ENCODE measurements around the gene TNC. TPM values are rescaled to one million over a fixed set of nuclear protein-coding genes. Genes with fewer than 3 reads are reported as not detected.

TNC gene
- polyA plus RNA-seq, 2 donors = 5.3 to 16.3 TPM

- no peaks in the 10 kb centered on the region for H3K4me1 ChIP-seq (ENCODE audit: control insufficient read depth in 2 of 2, insufficient read depth in 2 of 2, low read length in 1 of 2)
- H3K4me3 ChIP-seq (ENCODE audit: low read depth in 1 of 2, low read length in 2 of 2) = no peak overlapping the region
- no peak overlapping the region for H3K27ac ChIP-seq (ENCODE audit: low read depth in 2 of 2, low read length in 1 of 2)
- WGBS, 2 donors = 76 to 81% methylated on average over 4 of the region's 4 CpGs
- no peaks in the 10 kb centered on the region for H3K27me3 ChIP-seq (ENCODE audit: control insufficient read depth in 1 of 2, insufficient read depth in 2 of 2, low read length in 2 of 2)
- H3K36me3 ChIP-seq (ENCODE audit: control insufficient read depth in 2 of 2, insufficient read depth in 2 of 2, low read length in 1 of 2) = peaks cover 0 to 4% of the 10 kb centered on the region in 2 donors
- no peaks in the 10 kb centered on the region for H3K9me3 ChIP-seq (ENCODE audit: control insufficient read depth in 2 of 2, insufficient read depth in 1 of 2, low read depth in 1 of 2, low read length in 1 of 2)
These were observed 46.8 kb downstream of the TNC start for GRCh38 chr9:115071176-115071575.

GRCh38 chr9:115069771-115070170, 48.2 kb downstream of the TNC start:
- Histone ChIP-seq H3K4me3 (ENCODE audit: low read depth in 1 of 2, low read length in 2 of 2) (no peak overlapping the region), H3K4me1 (ENCODE audit: control insufficient read depth in 2 of 2, insufficient read depth in 2 of 2, low read length in 1 of 2) (no peaks in the 10 kb centered on the region), H3K9me3 (ENCODE audit: control insufficient read depth in 2 of 2, insufficient read depth in 1 of 2, low read depth in 1 of 2, low read length in 1 of 2) (no peaks in the 10 kb centered on the region), H3K27me3 (ENCODE audit: control insufficient read depth in 1 of 2, insufficient read depth in 2 of 2, low read length in 2 of 2) (no peaks in the 10 kb centered on the region), H3K36me3 (ENCODE audit: control insufficient read depth in 2 of 2, insufficient read depth in 2 of 2, low read length in 1 of 2) (peaks cover 0 to 4% of the 10 kb centered on the region in 2 donors), H3K27ac (ENCODE audit: low read depth in 2 of 2, low read length in 1 of 2) (no peak overlapping the region)
- 91 to 100% methylated on average over 1 of the region's 1 CpG for WGBS, 2 donors

- H3K27me3 ChIP-seq (ENCODE audit: control insufficient read depth in 1 of 2, insufficient read depth in 2 of 2, low read length in 2 of 2) = no peaks in the 10 kb centered on the region
- H3K4me3 ChIP-seq (ENCODE audit: low read depth in 1 of 2, low read length in 2 of 2) = no peak overlapping the region
- H3K36me3 ChIP-seq (ENCODE audit: control insufficient read depth in 2 of 2, insufficient read depth in 2 of 2, low read length in 1 of 2) = peaks cover 0 to 4% of the 10 kb centered on the region in 2 donors
- peaks cover 0 to 3% of the 10 kb centered on the region in 2 donors for H3K4me1 ChIP-seq (ENCODE audit: control insufficient read depth in 2 of 2, insufficient read depth in 2 of 2, low read length in 1 of 2)
- no peak overlapping the region for H3K27ac ChIP-seq (ENCODE audit: low read depth in 2 of 2, low read length in 1 of 2)
- WGBS, 2 donors = 56 to 83% methylated on average over 2 of the region's 2 CpGs
- H3K9me3 ChIP-seq (ENCODE audit: control insufficient read depth in 2 of 2, insufficient read depth in 1 of 2, low read depth in 1 of 2, low read length in 1 of 2) = no peaks in the 10 kb centered on the region
These were observed 48.7 kb downstream of the TNC start for GRCh38 chr9:115069302-115069701.

GRCh38 chr9:115068031-115068430, 49.9 kb downstream of the TNC start:
- no peaks in the 10 kb centered on the region for H3K36me3 ChIP-seq (ENCODE audit: control insufficient read depth in 2 of 2, insufficient read depth in 2 of 2, low read length in 1 of 2)
- peaks cover 3% of the 10 kb centered on the region in 2 donors for H3K4me1 ChIP-seq (ENCODE audit: control insufficient read depth in 2 of 2, insufficient read depth in 2 of 2, low read length in 1 of 2)
- no peaks in the 10 kb centered on the region for H3K9me3 ChIP-seq (ENCODE audit: control insufficient read depth in 2 of 2, insufficient read depth in 1 of 2, low read depth in 1 of 2, low read length in 1 of 2)
- H3K4me3 ChIP-seq (ENCODE audit: low read depth in 1 of 2, low read length in 2 of 2) = no peak overlapping the region
- no peak overlapping the region for H3K27ac ChIP-seq (ENCODE audit: low read depth in 2 of 2, low read length in 1 of 2)
- H3K27me3 ChIP-seq (ENCODE audit: control insufficient read depth in 1 of 2, insufficient read depth in 2 of 2, low read length in 2 of 2) = no peaks in the 10 kb centered on the region

- 58 to 72% methylated on average over 5 of the region's 5 CpGs for WGBS, 2 donors
- H3K27ac ChIP-seq (ENCODE audit: low read depth in 2 of 2, low read length in 1 of 2) = peak overlapping the region; percentile 39 to 49
- no peaks in the 10 kb centered on the region for H3K9me3 ChIP-seq (ENCODE audit: control insufficient read depth in 2 of 2, insufficient read depth in 1 of 2, low read depth in 1 of 2, low read length in 1 of 2)
- peaks cover 3% of the 10 kb centered on the region in 2 donors for H3K4me1 ChIP-seq (ENCODE audit: control insufficient read depth in 2 of 2, insufficient read depth in 2 of 2, low read length in 1 of 2)
- H3K4me3 ChIP-seq (ENCODE audit: low read depth in 1 of 2, low read length in 2 of 2) = no peak overlapping the region
- H3K27me3 ChIP-seq (ENCODE audit: control insufficient read depth in 1 of 2, insufficient read depth in 2 of 2, low read length in 2 of 2) = no peaks in the 10 kb centered on the region
- H3K36me3 ChIP-seq (ENCODE audit: control insufficient read depth in 2 of 2, insufficient read depth in 2 of 2, low read length in 1 of 2) = no peaks in the 10 kb centered on the region
These were observed 54.7 kb downstream of the TNC start for GRCh38 chr9:115063058-115063845.

- H3K27ac ChIP-seq (ENCODE audit: low read depth in 2 of 2, low read length in 1 of 2) = no peak overlapping the region
- H3K9me3 ChIP-seq (ENCODE audit: control insufficient read depth in 2 of 2, insufficient read depth in 1 of 2, low read depth in 1 of 2, low read length in 1 of 2) = no peaks in the 10 kb centered on the region
- no peaks in the 10 kb centered on the region for H3K27me3 ChIP-seq (ENCODE audit: control insufficient read depth in 1 of 2, insufficient read depth in 2 of 2, low read length in 2 of 2)
- WGBS, 2 donors = 79 to 80% methylated on average over 6 of the region's 6 CpGs
- H3K36me3 ChIP-seq (ENCODE audit: control insufficient read depth in 2 of 2, insufficient read depth in 2 of 2, low read length in 1 of 2) = no peaks in the 10 kb centered on the region
- H3K4me3 ChIP-seq (ENCODE audit: low read depth in 1 of 2, low read length in 2 of 2) = no peak overlapping the region
- peaks cover 0 to 3% of the 10 kb centered on the region in 2 donors for H3K4me1 ChIP-seq (ENCODE audit: control insufficient read depth in 2 of 2, insufficient read depth in 2 of 2, low read length in 1 of 2)
These were observed 59.2 kb downstream of the TNC start for GRCh38 chr9:115058684-115059315.

GRCh38 chr9:115058175-115058574, 59.8 kb downstream of the TNC start:
- 88 to 90% methylated on average over 2 of the region's 2 CpGs for WGBS, 2 donors
- H3K27me3 ChIP-seq (ENCODE audit: control insufficient read depth in 1 of 2, insufficient read depth in 2 of 2, low read length in 2 of 2) = no peaks in the 10 kb centered on the region
- no peaks in the 10 kb centered on the region for H3K9me3 ChIP-seq (ENCODE audit: control insufficient read depth in 2 of 2, insufficient read depth in 1 of 2, low read depth in 1 of 2, low read length in 1 of 2)
- H3K4me3 ChIP-seq (ENCODE audit: low read depth in 1 of 2, low read length in 2 of 2) = no peak overlapping the region
- H3K4me1 ChIP-seq (ENCODE audit: control insufficient read depth in 2 of 2, insufficient read depth in 2 of 2, low read length in 1 of 2) = no peaks in the 10 kb centered on the region
- no peak overlapping the region for H3K27ac ChIP-seq (ENCODE audit: low read depth in 2 of 2, low read length in 1 of 2)
- no peaks in the 10 kb centered on the region for H3K36me3 ChIP-seq (ENCODE audit: control insufficient read depth in 2 of 2, insufficient read depth in 2 of 2, low read length in 1 of 2)

GRCh38 chr9:115057559-115057958, 60.4 kb downstream of the TNC start:
- no peaks in the 10 kb centered on the region for H3K4me1 ChIP-seq (ENCODE audit: control insufficient read depth in 2 of 2, insufficient read depth in 2 of 2, low read length in 1 of 2)
- no peak overlapping the region for H3K4me3 ChIP-seq (ENCODE audit: low read depth in 1 of 2, low read length in 2 of 2)
- H3K27me3 ChIP-seq (ENCODE audit: control insufficient read depth in 1 of 2, insufficient read depth in 2 of 2, low read length in 2 of 2) = no peaks in the 10 kb centered on the region
- no peak overlapping the region for H3K27ac ChIP-seq (ENCODE audit: low read depth in 2 of 2, low read length in 1 of 2)
- no peaks in the 10 kb centered on the region for H3K9me3 ChIP-seq (ENCODE audit: control insufficient read depth in 2 of 2, insufficient read depth in 1 of 2, low read depth in 1 of 2, low read length in 1 of 2)
- no peaks in the 10 kb centered on the region for H3K36me3 ChIP-seq (ENCODE audit: control insufficient read depth in 2 of 2, insufficient read depth in 2 of 2, low read length in 1 of 2)

GRCh38 chr9:115050002-115050490, 67.9 kb downstream of the TNC start:
- Histone ChIP-seq H3K36me3 (ENCODE audit: control insufficient read depth in 2 of 2, insufficient read depth in 2 of 2, low read length in 1 of 2) (no peaks in the 10 kb centered on the region), H3K4me3 (ENCODE audit: low read depth in 1 of 2, low read length in 2 of 2) (no peak overlapping the region), H3K27me3 (ENCODE audit: control insufficient read depth in 1 of 2, insufficient read depth in 2 of 2, low read length in 2 of 2) (no peaks in the 10 kb centered on the region), H3K27ac (ENCODE audit: low read depth in 2 of 2, low read length in 1 of 2) (no peak overlapping the region), H3K9me3 (ENCODE audit: control insufficient read depth in 2 of 2, insufficient read depth in 1 of 2, low read depth in 1 of 2, low read length in 1 of 2) (no peaks in the 10 kb centered on the region), H3K4me1 (ENCODE audit: control insufficient read depth in 2 of 2, insufficient read depth in 2 of 2, low read length in 1 of 2) (no peaks in the 10 kb centered on the region)
- WGBS, 2 donors = 70 to 80% methylated on average over 5 of the region's 5 CpGs

GRCh38 chr9:115046824-115047223, 71.1 kb downstream of the TNC start:
- WGBS, 2 donors = 59 to 60% methylated on average over 1 of the region's 1 CpG
- H3K4me3 ChIP-seq (ENCODE audit: low read depth in 1 of 2, low read length in 2 of 2) = no peak overlapping the region
- no peak overlapping the region for H3K27ac ChIP-seq (ENCODE audit: low read depth in 2 of 2, low read length in 1 of 2)
- no peaks in the 10 kb centered on the region for H3K9me3 ChIP-seq (ENCODE audit: control insufficient read depth in 2 of 2, insufficient read depth in 1 of 2, low read depth in 1 of 2, low read length in 1 of 2)
- no peaks in the 10 kb centered on the region for H3K36me3 ChIP-seq (ENCODE audit: control insufficient read depth in 2 of 2, insufficient read depth in 2 of 2, low read length in 1 of 2)
- H3K27me3 ChIP-seq (ENCODE audit: control insufficient read depth in 1 of 2, insufficient read depth in 2 of 2, low read length in 2 of 2) = no peaks in the 10 kb centered on the region
- no peaks in the 10 kb centered on the region for H3K4me1 ChIP-seq (ENCODE audit: control insufficient read depth in 2 of 2, insufficient read depth in 2 of 2, low read length in 1 of 2)

All from esophagus (tissue), 2 donors.